NCI-H146 treated with DMSO at 0.1 percent for 48 hours (cell line): Measurements from ENCODE around the gene LAPTM4A.

Experiments
- DNase-seq: peaks from one replicate; lab custom pipeline; 2025; ENCODE audit not compliant: unreplicated experiment; lab: John Stamatoyannopoulos, UW

Gene LAPTM4A

DNA sequence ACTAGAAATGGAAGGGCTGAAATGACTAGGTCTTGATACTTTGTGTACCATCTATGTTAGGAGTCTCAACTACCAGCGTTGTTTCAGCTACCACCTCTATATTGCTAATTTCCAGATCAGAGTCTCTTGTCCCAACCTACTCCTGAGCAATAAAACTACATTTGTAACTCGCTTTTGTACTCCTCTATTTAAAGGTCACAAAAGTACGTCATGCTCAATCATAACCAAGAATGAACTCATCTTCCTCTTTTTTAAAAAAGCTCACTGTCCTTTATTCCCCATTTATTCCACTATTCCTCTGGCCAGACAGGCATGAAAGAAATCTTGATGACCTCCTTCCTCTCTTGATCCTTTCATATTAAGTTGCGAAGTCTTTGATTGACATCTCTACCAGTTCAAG is 27.7 kb downstream of the LAPTM4A start:
- no peak for DNase-seq

DNA sequence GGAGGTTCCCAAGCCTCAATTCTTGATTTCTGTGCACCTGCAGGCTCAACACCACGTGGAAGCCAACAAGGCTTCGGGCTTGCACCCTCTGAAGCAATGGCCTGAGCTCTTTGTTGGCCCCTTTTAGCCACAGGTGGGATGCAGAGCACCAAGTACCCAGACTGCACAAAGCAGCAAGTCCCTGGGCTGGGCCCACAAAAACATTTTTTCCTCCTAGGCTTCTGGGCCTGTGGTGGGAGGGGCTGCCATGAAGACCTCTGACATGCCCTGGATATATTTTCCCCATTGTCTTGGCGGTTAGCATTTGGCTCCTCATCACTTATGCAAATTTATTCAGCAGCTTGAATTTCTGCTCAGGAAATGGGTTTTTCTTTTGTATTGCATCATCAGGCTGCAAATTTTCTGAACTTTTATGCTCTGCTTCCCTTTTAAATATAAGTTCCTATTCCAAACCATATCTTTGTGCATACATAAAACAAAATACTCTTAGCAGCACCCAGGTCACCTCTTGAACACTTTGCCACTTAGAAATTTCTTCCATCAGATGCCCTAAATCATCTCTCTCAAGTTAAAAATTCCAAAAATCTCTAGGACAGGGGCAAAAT is 29.9 kb downstream of the LAPTM4A start:
- DNase-seq = no peak

DNA sequence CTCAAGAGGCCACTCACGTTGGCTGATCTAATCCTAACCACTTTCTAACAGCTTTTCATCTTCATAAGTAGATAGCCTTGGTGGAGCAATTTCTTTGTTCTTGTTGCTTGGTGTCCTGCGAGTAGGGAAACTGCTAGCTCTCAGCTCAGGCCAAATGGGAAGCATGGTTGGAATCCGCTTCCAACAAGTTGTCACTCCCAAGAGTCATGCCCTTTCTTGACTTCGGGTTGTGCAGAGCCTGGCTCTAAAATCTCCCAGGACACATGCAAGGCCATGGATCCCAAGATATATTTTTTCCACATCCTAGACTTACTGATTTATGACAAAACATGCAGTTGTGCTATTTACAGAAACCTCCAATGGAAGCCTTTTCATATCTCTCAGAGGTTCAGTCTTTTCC is 31.7 kb downstream of the LAPTM4A start:
- no peak for DNase-seq

DNA sequence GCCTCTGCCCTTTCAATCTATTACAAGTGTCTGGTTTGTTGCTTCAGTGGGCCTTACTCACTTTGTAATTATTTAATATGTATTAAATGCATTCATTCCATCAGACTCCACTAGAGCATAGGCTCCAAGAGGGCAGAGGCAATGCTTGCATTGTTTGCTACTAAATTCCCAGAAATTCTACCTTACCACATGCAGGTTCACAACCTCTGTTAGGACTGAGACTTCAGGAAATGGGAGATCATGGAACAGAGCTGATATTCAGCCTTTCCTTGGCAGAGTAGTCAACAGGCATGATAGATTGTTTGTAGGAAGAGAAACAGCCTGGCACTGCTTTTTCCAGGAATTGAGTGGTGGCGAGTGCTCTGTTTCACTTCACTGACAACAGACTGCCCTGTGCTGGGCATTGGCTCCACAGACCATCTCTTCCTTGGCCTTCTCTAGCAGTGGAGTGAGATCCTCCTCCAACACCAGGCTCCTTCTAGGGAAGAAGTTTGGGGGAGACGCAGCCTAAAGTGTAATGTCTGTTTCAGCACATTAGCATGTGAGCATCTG is 32.8 kb downstream of the LAPTM4A start:
- DNase-seq = no peak

DNA sequence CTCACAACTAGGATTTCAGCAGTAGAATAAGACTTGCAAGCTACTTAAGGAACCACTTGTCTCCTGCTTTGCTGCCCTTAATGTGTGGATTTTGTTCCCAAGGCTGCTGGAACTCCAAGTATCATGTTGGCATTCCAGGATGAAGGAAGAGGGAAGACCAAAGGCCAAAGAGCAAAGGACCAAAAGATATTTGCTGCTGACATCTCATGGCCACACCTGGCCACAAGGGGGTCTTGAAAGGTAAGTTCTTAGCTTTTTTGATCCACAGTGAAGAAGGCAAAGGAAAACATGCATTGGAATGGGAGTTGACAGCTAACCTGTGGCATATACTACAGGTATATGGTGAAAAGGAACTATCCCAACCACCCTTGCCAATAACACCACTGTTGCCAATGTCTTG is 35.1 kb downstream of the LAPTM4A start:
- no peak for DNase-seq

DNA sequence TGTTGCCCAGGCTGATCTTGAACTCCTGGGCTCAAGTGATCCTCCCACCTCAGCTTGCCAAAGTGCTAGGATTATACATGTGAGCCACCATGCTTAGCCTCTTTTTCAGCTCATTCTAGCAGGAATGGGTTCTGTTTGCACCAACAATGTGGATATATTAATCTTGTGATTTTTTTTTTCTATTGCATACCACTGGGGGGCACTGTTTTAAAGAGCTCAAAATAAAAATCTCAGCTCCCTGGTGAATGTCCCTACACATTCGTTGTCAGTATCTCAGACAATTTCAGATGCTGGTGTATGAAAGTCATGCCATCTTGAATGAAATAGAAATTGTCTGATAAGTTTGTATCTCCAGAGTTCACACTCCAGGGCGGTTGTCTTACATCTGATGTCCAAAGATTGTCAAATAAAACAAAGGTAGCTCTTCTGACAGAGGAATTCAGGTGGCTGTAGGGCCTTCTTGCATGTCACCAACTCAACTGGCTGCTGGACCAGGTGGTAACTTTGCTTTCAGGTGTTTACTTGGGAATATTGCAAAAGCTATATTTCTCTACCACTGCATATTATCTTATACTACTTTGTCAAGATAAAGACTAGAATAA is 35.8 kb downstream of the LAPTM4A start:
- peak; percentile 9 for DNase-seq

DNA sequence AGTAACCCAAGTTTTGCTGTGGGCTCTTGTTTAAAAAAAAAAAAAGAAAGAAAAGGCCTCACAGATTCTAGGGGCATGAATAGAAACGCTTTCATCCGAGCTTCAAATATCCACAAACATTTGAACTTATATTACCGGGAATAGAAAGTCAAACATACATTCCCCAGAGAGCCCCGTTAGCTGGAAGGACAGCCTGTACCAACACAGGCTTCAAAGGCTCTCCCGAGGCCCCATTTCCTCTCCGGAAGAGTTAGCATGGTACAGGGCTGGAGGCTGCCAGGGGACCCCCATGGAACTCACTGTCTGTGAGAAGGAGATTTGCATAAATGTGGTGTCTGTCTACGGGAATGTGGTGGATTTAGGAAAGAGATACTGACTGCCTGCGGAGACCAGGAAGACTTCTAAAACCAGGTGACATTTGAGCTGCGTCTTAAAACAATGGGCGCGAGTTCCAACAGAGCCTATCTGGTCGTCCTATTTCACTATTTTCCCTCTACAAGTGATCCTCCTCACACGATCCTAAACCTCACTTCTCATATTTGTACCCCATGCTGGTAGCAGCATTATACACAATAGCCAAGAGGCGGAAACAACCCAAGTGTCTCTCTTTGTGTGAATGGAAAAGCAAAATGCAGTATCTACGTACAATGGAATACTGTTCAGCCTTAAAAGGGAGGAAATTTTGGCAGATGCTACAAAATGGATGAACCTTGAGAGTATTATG is 38.1 kb downstream of the LAPTM4A start:
- no peak for DNase-seq

DNA sequence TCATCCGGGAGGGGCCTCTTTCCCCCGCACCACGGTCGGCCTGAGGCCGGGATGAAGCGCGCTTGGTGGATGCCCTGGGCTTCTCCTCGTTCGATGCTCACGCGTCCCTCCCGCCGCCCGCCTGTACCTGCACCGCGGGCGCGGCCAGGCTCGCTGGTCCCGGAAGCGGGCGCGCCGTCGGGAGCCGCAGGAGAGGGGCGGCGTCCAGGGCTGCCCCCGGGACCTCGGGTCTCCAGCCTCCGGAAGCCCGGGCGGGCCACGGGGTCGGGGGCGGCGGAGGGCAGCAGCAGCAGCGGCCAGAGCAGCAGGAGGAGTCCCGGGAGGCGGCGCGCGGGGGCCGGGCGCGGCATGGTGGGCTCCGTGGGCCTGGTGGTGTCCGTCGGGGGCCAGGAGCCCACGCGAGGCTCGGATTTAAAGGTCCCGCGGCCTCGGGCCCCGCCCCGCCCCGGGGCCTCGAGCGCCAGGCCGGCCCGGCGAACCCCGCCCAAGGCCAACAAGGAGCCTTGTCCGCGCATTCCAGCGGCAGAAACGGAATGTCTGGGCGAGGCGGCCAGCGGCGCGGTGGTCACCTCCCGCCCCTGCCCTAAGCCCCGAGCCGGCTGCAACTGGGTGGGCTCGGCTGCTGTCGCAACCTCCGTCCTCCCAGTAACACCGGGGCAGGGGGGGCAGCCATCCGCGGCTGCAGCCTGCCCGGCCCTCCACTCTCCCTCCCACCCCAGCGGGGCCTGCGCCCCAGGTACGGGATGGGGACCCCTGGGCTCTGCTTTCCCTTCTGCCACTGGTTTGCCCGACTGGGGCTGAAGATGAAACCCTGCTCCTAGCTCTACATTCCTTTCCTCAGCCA is 38.9 kb downstream of the LAPTM4A start, which contains the start of gene MATN3:
MATN3 (minus strand) TSS at position 387 of the 844 bp plus-strand sequence; CDS start at position 350, 37 bp downstream.
- DNase-seq = no peak

DNA sequence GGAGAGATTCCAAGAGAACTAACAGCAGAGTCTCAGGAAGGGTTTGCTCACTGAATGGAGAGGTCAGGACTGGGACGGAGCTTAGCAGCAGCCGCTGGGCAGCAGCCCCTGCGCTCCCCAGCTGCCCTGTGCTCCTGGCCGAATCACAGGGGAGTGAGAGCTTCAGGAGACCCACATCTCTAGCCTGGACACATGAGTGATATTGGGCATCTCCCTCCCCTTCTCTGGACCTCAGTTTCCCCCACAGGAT is 39.5 kb downstream of the LAPTM4A start:
- no peak for DNase-seq

DNA sequence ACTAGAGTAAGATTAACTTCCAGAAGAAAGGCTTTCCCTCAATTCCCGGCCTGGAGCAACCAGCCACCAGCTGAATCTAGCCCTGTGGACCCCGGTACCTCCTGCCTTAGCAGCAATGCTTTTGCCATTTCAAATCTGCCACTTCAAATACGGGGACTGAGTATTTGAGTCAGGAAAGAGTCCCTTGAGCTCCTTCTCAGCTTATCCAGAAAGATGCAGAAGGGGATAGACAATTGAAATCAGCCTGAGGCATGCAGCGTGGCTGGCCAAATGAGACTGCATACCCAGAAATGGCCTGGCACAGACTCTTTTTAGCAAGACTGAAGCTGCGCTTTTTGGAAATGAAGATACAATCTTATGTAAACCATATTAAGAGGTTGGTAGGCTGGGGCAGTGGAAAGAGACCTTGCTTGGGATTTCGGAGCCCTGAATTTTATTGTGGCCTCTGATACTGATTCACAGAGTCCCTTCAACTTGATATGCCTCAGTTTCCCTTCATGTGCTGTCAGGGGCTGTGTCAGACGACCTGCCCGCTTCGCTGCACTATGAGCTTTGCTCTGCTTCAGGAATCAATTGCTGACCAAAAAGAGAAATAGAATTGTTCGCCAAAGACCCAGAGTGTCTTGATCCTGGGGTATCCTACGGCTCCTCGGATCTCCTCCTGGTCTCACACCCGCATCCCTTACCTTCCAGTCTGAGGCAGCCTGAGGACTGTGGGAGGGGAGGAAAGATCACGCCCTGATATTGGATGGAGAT is 40.0 kb downstream of the LAPTM4A start:
- no peak for DNase-seq

DNA sequence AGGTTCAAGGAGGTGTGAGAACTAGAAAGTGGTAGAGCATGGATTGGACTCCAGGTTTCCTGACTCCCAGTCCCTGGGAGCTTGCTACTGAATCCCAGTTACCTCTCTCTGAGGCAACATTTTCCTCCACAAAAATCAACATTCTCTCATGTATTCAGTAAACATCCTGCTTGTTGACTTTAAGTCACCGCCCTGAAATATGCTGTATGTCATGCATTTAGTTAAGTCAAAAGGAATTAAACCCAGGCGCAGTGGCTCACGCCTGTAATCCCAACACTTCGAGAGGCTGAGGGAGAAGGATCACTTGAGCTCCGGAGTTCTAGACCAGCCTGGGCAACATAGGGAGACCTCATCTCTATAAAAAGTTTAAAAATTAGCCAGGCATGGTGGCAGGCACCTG is 42.7 kb downstream of the LAPTM4A start:
- DNase-seq = no peak

DNA sequence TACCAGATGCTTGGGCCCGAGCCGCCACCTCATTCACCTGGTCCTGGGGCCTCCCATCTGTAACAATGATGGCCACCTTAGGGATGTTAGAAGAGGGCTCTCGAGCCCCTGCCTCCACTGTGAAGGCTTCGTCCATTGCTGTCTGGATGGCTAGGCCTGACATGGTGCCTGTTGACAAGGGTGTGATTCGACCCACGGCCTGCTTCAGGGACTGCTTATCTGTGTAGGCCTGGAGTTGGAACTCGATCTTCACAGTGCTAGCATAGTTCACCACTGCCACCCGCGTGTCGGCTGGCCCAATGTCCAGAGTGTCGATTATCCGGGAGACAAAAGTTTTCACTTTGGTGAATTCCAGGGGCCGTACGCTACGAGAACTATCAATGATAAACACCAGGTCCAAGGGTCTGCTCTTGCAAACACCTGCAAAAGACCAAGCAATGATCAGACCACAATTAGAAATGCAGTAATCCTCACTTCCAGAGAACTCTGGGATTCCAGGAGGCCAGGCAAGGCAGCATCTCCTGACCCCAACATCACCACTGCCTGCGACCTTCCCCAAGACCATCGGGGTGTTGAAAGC is 45.4 kb downstream of the LAPTM4A start:
- DNase-seq = no peak

DNA sequence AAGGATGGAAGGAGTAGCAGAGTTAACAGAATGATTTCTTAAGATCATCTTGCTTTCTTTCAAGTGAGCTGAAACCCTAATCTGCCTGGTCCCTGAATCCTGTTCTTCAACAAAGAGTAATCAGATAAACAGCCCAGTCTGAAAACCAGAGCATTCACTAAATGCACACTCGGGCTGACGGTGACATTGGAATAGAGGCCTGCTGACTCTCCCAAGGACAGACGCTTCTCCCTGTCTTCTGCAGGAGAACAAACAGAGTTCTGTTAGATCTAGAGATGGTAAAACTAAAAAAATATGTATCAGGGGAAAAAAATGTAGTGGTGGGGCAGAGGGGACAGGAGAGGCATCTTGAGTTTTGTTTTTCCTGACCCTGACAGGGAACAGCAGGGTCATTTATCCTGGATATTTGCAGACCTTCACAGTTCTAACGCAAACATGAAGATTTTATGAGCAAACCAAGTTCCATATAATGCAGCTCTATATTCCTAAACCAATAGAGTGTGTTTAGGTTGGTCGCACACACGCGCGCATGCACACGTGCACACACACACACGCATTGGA is 46.3 kb downstream of the LAPTM4A start:
- DNase-seq = no peak

DNA sequence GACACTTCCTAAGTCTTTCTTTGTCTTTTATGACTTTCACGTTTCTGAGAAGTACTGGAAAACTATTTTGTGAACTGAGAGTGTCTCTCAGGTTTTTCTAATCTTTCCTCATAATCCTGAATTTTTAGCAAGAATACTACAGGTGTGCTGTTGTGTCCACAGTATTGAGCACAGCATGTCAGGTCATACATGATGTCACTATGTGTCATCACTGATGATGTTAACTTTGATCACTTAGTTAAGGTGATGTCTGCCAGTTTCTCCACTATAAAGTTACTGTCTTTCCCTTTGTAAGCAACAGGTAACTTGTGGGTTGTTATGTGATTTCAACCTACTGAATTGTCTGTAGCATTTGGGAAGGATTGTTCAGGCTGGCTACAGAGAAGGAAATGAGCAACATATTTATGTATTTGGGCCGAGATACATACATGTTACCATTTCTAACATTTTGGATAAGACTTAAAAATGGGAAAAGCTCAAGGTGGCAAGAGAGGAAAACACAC is 50.0 kb downstream of the LAPTM4A start:
- no peak for DNase-seq

DNA sequence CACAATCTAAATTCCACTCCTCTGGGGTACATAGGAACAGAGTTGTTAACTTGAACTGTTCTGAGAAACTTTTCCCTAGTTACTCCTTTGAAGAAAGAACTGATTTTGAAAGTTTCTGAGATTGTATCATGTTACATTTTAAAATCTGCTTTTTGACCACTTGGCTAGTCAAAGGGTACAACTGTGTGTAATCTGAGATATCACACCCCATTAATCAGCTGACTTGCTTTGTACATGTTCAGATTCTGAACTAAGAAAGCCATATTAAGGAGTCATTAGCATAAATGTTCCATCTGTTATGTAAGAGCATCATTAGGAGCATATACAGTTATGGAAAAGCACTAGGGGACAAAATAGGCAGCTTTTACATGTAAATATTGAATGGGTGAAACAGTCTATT is 57.7 kb downstream of the LAPTM4A start:
- DNase-seq = no peak

DNA sequence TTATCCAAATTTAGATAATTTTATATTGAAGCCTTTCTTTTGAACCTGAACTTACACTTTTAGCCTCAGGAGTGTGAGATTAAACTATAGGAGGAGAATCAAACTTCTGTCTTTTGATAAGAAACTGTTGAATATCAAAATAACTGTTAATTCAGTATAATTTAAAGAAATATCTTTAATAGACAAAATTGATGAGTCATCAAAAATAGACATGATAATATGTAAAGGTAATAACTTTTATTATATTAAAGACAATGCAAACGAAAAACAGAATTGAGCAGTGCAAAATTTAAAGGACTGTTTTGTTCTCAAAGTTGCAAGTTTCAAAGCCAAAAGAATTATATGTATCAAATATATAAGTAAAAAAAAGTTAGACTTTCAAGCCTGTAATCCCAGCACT is 59.5 kb downstream of the LAPTM4A start:
- no peak for DNase-seq

DNA sequence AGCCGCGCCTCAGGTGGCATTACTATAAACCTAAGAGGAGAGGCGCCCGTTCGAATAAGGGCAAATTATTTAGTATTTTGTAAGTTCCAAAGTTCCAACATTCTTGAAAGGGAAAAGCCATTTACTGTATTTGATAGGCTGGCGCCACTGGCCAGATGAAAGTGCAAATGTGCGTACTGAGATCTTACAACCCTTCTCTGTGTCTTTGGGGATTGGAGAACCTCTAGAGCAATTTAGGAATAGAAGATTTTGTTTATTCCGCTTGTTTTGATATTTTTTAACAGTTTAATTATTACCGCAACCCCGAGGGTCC is 61.1 kb downstream of the LAPTM4A start:
- no peak for DNase-seq

DNA sequence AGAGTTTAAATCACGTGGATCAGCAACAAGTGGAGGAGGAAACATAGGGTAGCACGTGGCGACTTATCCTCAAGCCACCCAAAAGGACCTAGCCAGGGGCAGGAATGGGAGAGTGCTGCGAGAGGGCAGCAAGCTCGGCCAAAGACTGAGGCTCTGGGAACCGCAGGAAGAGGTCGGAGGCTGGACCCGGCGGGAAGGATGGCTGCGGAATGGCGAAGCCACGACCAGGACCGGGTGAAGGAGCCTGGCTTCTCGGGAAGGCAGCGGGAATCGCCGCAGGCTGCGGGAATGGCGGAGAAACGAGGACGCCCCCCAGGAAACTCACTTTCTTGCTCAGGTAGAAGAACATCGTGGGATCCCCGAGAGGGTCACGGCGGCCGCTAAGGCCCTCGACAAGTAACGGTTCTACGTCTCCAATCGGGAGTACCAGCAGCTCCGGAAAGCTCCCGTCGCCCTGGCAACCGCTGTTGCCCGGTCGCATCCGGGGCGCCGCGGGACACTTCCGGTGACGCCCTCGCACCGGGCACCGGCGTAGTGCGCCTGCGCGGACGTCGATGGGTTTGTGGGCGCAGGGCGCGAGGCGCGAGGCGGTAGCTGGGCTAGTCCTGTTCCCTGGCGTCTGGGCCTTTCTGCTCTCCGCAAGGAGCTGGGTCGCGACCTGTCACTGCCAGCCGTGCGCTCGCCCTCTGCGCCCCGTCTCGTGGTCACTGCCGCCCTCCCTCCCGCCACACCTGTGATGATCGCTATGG is 61.6 kb downstream of the LAPTM4A start, which contains the start of gene WDR35:
WDR35 (minus strand) TSS at position 439 of the 749 bp plus-strand sequence; CDS start at position 349, 90 bp downstream.
- DNase-seq = peak; percentile 81

DNA sequence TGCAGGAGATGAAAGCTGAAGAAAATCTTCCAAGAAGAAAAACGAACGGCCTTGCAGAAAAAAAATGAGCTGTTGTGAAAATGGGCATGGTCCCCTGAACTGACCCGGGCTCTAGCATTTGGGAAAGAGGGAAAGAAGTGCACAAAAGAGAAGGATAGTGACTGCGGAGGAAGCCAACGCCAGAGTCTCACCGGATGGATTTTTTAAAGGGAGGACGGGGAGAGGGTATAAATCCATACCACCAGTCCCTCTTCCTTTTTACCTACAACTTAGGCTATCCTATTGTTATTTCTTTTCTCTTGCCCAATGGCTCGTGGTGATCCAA is 62.1 kb downstream of the LAPTM4A start:
- DNase-seq = no peak
